WERI-Rb-1 (cell line): Measurements from ENCODE around the gene JAGN1.

Experiments used
- DNase-seq: peaks from one replicate; pipeline ENCODE4 v3.0.0-alpha.2; 2020
- H3K27ac ChIP-seq: fragments of 250-450 bp; sonication (Bioruptor Pico); 2 replicates; pipeline ENCODE4 v1.5.1; 2020; ENCODE audit warnings: mild to moderate bottlenecking, moderate library complexity
- H3K27me3 ChIP-seq: fragments of 250-450 bp; sonication (Bioruptor Pico); 2 replicates; pipeline ENCODE4 v1.5.1; 2021; ENCODE audit warnings: mild to moderate bottlenecking, low read depth, moderate library complexity; ENCODE audit not compliant: insufficient read depth, severe bottlenecking
- H3K36me3 ChIP-seq: fragments of 250-450 bp; sonication (Bioruptor Pico); 2 replicates; pipeline ENCODE4 v1.5.1; 2020; ENCODE audit warnings: mild to moderate bottlenecking, moderate library complexity
- H3K4me3 ChIP-seq: 2 replicates; pipeline ENCODE4 v1.5.1; 2011; ENCODE audit warnings: low read depth, mild to moderate bottlenecking, control low read depth, low read length
- H3K9me3 ChIP-seq: fragments of 250-450 bp; sonication (Bioruptor Pico); 2 replicates; pipeline ENCODE4 v1.5.1; 2021; ENCODE audit warnings: mild to moderate bottlenecking, moderate library complexity; ENCODE audit not compliant: severe bottlenecking
- TF ChIP-seq, protein P1 (sequence below): IDR thresholded peaks from 2 replicates; pipeline ENCODE4 v1.5.1; 2011; ENCODE audit warnings: low read depth, mild to moderate bottlenecking, control low read depth, inconsistent platforms, low read length

The JAGN1 gene

DNA sequence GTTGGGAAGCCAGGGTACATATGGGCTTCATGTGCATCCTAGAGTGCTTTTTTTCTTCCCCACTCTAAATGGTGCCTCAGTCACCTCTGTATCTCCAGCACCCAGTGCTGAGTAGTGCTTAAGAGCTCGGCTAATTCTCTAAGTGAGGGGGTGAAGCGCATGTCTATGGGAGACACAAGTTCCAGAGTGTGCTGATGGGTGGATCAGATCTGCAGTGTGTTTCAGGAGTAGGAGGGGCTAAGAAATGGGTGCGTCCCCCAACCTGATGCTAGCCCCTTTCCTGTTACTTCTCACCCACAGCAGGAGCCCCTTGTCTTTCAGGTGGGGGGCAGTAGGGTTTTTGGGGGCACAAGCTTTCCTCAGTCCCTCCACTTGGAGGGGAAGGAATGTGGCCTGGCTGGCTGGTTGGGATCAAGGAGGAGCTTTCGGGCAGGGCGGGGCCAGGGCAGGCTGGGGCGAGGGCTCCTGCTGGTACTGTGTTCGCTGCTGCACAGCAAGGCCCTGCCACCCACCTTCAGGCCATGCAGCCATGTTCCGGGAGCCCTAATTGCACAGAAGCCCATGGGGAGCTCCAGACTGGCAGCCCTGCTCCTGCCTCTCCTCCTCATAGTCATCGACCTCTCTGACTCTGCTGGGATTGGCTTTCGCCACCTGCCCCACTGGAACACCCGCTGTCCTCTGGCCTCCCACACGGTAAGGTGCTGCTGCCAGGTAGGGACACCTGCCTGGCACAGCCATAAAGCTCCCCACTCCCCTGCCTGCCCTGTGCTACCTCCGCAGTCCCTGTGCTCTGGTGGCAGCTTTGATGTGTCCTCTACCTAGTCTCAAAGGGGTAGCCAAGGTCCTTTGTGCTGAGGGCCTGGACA lies 12.2 kb downstream of the JAGN1 start, which contains the start of gene IL17RE:
TSS of gene IL17RE (plus strand) at position 477 of the 866 bp plus-strand sequence. CDS start at position 562, 85 bp downstream.
- TF ChIP-seq, protein P1, sequence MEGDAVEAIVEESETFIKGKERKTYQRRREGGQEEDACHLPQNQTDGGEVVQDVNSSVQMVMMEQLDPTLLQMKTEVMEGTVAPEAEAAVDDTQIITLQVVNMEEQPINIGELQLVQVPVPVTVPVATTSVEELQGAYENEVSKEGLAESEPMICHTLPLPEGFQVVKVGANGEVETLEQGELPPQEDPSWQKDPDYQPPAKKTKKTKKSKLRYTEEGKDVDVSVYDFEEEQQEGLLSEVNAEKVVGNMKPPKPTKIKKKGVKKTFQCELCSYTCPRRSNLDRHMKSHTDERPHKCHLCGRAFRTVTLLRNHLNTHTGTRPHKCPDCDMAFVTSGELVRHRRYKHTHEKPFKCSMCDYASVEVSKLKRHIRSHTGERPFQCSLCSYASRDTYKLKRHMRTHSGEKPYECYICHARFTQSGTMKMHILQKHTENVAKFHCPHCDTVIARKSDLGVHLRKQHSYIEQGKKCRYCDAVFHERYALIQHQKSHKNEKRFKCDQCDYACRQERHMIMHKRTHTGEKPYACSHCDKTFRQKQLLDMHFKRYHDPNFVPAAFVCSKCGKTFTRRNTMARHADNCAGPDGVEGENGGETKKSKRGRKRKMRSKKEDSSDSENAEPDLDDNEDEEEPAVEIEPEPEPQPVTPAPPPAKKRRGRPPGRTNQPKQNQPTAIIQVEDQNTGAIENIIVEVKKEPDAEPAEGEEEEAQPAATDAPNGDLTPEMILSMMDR = no peak
- H3K27me3 ChIP-seq = no peaks in the 10 kb centered on the region
- no peak within 1 kb of the TSS for H3K4me3 ChIP-seq
- DNase-seq = no peak
- no peak within 1 kb of the TSS for H3K27ac ChIP-seq
- no peaks in the 10 kb centered on the region for H3K9me3 ChIP-seq
- H3K36me3 ChIP-seq = no peaks in the 10 kb centered on the region

DNA sequence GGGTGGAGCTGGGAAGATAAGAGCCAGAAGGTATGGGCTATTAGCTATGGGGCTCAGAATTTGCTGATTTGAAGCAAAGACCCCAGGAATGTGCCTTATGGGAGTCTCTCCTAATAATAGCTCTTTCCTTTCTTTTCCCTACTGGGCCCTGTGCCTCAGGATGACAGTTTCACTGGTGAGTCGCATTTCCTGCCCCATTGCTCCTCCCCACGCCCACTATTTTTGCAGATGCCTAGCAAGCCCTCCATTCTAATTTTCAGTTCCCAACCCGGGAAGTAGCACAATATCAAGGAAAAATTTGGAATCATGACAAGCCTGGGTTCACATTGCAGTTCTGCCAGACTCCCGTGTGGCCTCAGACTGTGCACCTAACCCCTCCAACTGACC lies 12.8 kb downstream of the JAGN1 start:
- Histone ChIP-seq H3K9me3 (no peaks in the 10 kb centered on the region), H3K36me3 (no peaks in the 10 kb centered on the region), H3K4me3 (no peak overlapping the region), H3K27ac (no peak overlapping the region), H3K27me3 (no peaks in the 10 kb centered on the region)
- DNase-seq = no peak
- TF ChIP-seq, protein P1 = no peak

DNA sequence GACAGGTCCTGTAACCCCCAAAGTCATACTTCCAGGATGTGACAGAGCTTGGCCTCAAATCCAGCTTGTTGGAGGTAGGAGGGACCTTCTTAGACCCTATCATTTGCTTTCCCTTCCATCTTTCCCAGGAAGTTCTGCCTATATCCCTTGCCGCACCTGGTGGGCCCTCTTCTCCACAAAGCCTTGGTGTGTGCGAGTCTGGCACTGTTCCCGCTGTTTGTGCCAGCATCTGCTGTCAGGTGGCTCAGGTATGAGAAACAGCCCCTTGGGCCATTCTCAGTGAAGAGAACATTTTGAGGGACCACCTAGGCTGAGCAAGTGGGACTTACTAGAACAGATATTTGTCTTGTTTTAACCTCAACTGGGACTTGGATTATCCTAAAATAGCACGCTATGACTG lies 13.5 kb downstream of the JAGN1 start:
- H3K27me3 ChIP-seq = no peaks in the 10 kb centered on the region
- H3K36me3 ChIP-seq = no peaks in the 10 kb centered on the region
- H3K27ac ChIP-seq = no peak overlapping the region
- TF ChIP-seq, protein P1 = no peak
- H3K9me3 ChIP-seq = no peaks in the 10 kb centered on the region
- H3K4me3 ChIP-seq = no peak overlapping the region
- no peak for DNase-seq

DNA sequence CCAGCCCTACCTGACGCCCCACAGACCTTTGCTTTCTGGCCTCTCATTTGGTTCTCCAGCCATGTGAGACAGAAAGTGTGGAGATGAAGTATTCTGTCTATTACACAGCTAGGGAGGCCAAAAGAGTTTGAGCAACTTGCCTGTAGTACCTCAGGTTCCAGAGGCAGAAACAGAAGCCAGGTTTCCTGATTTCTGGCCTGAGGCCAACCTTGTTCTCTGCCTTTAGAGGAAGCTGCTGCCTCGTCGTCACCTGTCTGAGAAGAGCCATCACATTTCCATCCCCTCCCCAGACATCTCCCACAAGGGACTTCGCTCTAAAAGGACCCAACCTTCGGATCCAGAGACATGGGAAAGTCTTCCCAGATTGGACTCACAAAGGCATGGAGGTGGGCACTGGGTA lies 16.1 kb downstream of the JAGN1 start:
- H3K27ac ChIP-seq = no peak overlapping the region
- H3K27me3 ChIP-seq = no peaks in the 10 kb centered on the region
- no peak for DNase-seq
- no peak overlapping the region for H3K4me3 ChIP-seq
- H3K9me3 ChIP-seq = no peaks in the 10 kb centered on the region
- TF ChIP-seq, protein P1 = no peak
- no peaks in the 10 kb centered on the region for H3K36me3 ChIP-seq

DNA sequence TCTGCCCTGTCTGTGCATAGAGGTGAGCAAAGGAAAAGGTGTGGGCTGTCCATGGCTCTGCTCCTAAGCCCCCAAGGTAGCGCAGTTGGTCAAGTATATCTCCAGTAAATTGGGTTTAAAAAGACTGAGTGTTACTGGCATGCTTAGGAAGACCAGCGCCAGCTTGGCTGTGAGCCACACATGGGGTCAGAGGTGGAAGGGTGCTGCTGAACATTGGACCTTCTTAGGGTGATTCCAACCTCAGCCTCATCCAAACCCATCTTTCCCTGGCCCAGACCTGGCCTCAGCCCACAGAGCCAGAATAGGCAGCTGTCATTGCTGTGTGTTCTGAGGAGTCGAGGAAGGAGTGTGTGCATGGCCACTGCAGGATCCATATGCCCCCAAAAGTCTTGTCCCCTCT lies 17.9 kb downstream of the JAGN1 start:
- Histone ChIP-seq H3K9me3 (peaks cover 5% of the 10 kb centered on the region), H3K27me3 (no peaks in the 10 kb centered on the region), H3K27ac (no peak overlapping the region), H3K36me3 (no peaks in the 10 kb centered on the region), H3K4me3 (no peak overlapping the region)
- TF ChIP-seq, protein P1 = no peak
- no peak for DNase-seq
